MM.1S (cell line): Measurements from ENCODE around the gene NUP210.
A peak's percentile ranks its signal among the peaks of the same experiment; 100 is the strongest.

Experiments
- DNase-seq: peaks from one replicate; pipeline ENCODE4 v3.0.0-alpha.2; 2015
- H2AFZ ChIP-seq: fragments of 300-600 bp; sonication (generic); 2 replicates; pipeline ENCODE4 v1.6.0; 2016; ENCODE audit warnings: antibody characterized with exemption, low read length
- H3F3A ChIP-seq: fragments of 300-600 bp; sonication (generic); 2 replicates; pipeline ENCODE4 v1.6.1; 2016; ENCODE audit warnings: mild to moderate bottlenecking, antibody characterized with exemption, low read length, moderate library complexity, mixed read lengths; ENCODE audit not compliant: insufficient read depth
- H3K27ac ChIP-seq: fragments of 300-600 bp; sonication (generic); 2 replicates; pipeline ENCODE4 v1.5.1; 2016; ENCODE audit warnings: mild to moderate bottlenecking, low read length
- H3K27me3 ChIP-seq: fragments of 300-600 bp; sonication (generic); replicated peaks from 2 replicates; pipeline ENCODE4 v1.6.0; 2016; ENCODE audit warnings: low read length; ENCODE audit not compliant: insufficient read depth
- H3K36me3 ChIP-seq: fragments of 300-600 bp; sonication (generic); replicated peaks from 2 replicates; pipeline ENCODE4 v1.6.1; 2016; ENCODE audit warnings: mild to moderate bottlenecking, low read length, mixed read lengths; ENCODE audit not compliant: insufficient read depth
- H3K4me1 ChIP-seq: fragments of 300-600 bp; sonication (generic); 2 replicates; pipeline ENCODE4 v1.6.1; 2016; ENCODE audit warnings: low read length, mixed read lengths
- H3K4me2 ChIP-seq: fragments of 300-600 bp; sonication (generic); 2 replicates; pipeline ENCODE4 v1.6.0; 2016; ENCODE audit warnings: low read depth, low read length
- H3K4me3 ChIP-seq: fragments of 300-600 bp; sonication (generic); 2 replicates; pipeline ENCODE4 v1.5.1; 2016; ENCODE audit warnings: low read length, mixed read lengths
- H3K79me2 ChIP-seq: fragments of 300-600 bp; sonication (generic); 2 replicates; pipeline ENCODE4 v1.6.1; 2016; ENCODE audit warnings: mixed run types, low read length, mixed read lengths
- H3K9ac ChIP-seq: fragments of 300-600 bp; sonication (generic); 2 replicates; pipeline ENCODE4 v1.6.1; 2016; ENCODE audit warnings: low read length, mixed read lengths
- H3K9me2 ChIP-seq: fragments of 300-600 bp; sonication (generic); replicated peaks from 2 replicates; pipeline ENCODE4 v1.6.1; 2016; ENCODE audit warnings: mild to moderate bottlenecking, low read length, mixed read lengths; ENCODE audit not compliant: insufficient read depth
- H3K9me3 ChIP-seq: fragments of 300-600 bp; sonication (generic); replicated peaks from 2 replicates; pipeline ENCODE4 v1.6.1; 2016; ENCODE audit warnings: mild to moderate bottlenecking, low read length, mixed read lengths; ENCODE audit not compliant: insufficient read depth
- H4K20me1 ChIP-seq: fragments of 300-600 bp; sonication (generic); 2 replicates; pipeline ENCODE4 v1.6.1; 2016; ENCODE audit warnings: mild to moderate bottlenecking, low read length, moderate library complexity, mixed read lengths; ENCODE audit not compliant: insufficient read depth
- CTCF ChIP-seq: fragments of 300-600 bp; sonication (generic); IDR thresholded peaks from 2 replicates; pipeline ENCODE4 v1.5.1; 2016; ENCODE audit warnings: antibody characterized with exemption, low read length, mixed read lengths
- EZH2 ChIP-seq: fragments of 300-600 bp; sonication (generic); optimal IDR thresholded peaks from 2 replicates; pipeline ENCODE3; 2017; ENCODE audit warnings: low read depth, mild to moderate bottlenecking, antibody characterized with exemption, low read length, mixed read lengths
- EZH2phosphoT487 ChIP-seq: fragments of 300-600 bp; sonication (generic); IDR thresholded peaks from 2 replicates; pipeline ENCODE4 v1.6.1; 2018; ENCODE audit warnings: antibody characterized with exemption, low read length

The NUP210 gene

GRCh38 chr3:13457593-13457992 is 37.5 kb upstream of the NUP210 start:
- TF ChIP-seq EZH2 (no peak), CTCF (no peak), EZH2phosphoT487 (no peak)
- Histone ChIP-seq H3K9me2 (no peaks in the 10 kb centered on the region), H3K36me3 (no peaks in the 10 kb centered on the region), H3K9ac (no peak overlapping the region), H3K4me2 (no peak overlapping the region), H3K79me2 (no peaks in the 10 kb centered on the region), H3K9me3 (no peaks in the 10 kb centered on the region), H3K4me3 (no peak overlapping the region), H3F3A (peaks cover 1% of the 10 kb centered on the region; the same call in 1 of the 2 replicates), H3K4me1 (peaks cover 9% of the 10 kb centered on the region; the same call in 1 of the 2 replicates), H4K20me1 (no peaks in the 10 kb centered on the region), H2AFZ (no peak overlapping the region), H3K27ac (no peak overlapping the region), H3K27me3 (no peaks in the 10 kb centered on the region)
- no peak for DNase-seq

- no peak for TF ChIP-seq CTCF
- no peak for TF ChIP-seq EZH2phosphoT487
- TF ChIP-seq EZH2 = no peak
- H3K9me2 ChIP-seq = no peaks in the 10 kb centered on the region
- H3K4me3 ChIP-seq = no peak overlapping the region
- peaks cover 13% of the 10 kb centered on the region for H3F3A ChIP-seq
- no peaks in the 10 kb centered on the region for H3K79me2 ChIP-seq
- no peak for DNase-seq
- no peak overlapping the region for H2AFZ ChIP-seq
- no peak overlapping the region for H3K4me2 ChIP-seq
- H3K9ac ChIP-seq = no peak overlapping the region
- H3K27ac ChIP-seq = no peak overlapping the region
- no peaks in the 10 kb centered on the region for H3K9me3 ChIP-seq
- no peaks in the 10 kb centered on the region; the same call in 1 of the 2 replicates for H3K4me1 ChIP-seq
- no peaks in the 10 kb centered on the region for H3K36me3 ChIP-seq
- no peaks in the 10 kb centered on the region for H3K27me3 ChIP-seq
- H4K20me1 ChIP-seq = no peaks in the 10 kb centered on the region
Measured at GRCh38 chr3:13455644-13456043, 35.5 kb upstream of the NUP210 start.

- Histone ChIP-seq H3F3A (peaks cover 13% of the 10 kb centered on the region), H3K36me3 (no peaks in the 10 kb centered on the region), H3K4me2 (peak overlapping the region; percentile 58), H3K4me3 (peak overlapping the region; percentile 62), H3K9ac (peak overlapping the region; percentile 77), H4K20me1 (no peaks in the 10 kb centered on the region), H3K9me2 (no peaks in the 10 kb centered on the region), H3K4me1 (no peaks in the 10 kb centered on the region; the same call in 1 of the 2 replicates), H3K27me3 (no peaks in the 10 kb centered on the region), H3K79me2 (no peaks in the 10 kb centered on the region), H3K9me3 (no peaks in the 10 kb centered on the region), H3K27ac (peak overlapping the region; percentile 98), H2AFZ (peak overlapping the region; percentile 15)
- TF ChIP-seq EZH2 = no peak
- no peak for TF ChIP-seq EZH2phosphoT487
- peak; percentile 62 for TF ChIP-seq CTCF
- peak; percentile 74 for DNase-seq
Measured at GRCh38 chr3:13452490-13453335, 32.6 kb upstream of the NUP210 start.
